Measurements from ENCODE around the gene CDKN2B.
"Not testable (repeated sequence)": the region's sequence is repeated elsewhere in the genome, so short reads cannot be mapped to it uniquely, and the experiment has no call there.

Gene CDKN2B, protein sequence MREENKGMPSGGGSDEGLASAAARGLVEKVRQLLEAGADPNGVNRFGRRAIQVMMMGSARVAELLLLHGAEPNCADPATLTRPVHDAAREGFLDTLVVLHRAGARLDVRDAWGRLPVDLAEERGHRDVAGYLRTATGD

DNA sequence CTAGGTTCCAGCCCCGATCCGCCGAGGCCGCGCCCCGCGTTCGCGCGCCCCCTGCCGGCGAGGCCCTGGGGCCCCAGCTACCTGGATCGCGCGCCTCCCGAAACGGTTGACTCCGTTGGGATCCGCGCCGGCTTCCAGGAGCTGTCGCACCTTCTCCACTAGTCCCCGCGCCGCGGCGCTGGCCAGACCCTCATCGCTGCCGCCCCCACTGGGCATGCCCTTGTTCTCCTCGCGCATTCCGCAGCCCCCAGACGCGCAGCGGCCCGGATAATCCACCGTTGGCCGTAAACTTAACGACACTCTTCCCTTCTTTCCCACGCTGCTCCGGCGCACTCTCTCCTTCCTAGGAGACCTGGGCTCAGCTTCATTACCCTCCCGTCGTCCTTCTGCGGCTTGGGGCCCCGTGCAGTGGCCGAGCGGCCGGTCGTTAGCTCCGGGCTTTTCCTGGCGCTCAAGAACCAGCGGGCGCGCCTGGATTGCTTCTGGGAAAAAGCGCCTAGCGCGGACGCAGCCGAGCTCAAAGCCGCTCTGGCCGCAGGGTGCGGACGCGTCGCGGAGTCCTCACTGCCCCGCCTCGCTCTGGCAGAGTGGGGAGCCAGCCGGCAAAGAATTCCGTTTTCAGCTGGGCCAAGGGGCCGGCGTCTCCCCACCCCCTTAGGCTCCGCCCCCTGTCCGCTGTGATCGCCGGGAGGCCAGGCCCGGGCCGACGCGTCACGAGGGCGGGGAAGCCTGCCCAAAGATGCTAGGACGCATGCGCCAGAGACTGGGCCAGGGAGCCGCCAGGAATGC lies at the start of gene CDKN2B:
TSS of gene CDKN2B (minus strand) at position 589 of the 789 bp plus-strand sequence. CDS start at position 237, 352 bp downstream.
- in situ Hi-C loops (cut with HindIII; ENCODE audit: low sequenced_read_pairs), result loop anchor here (25.0 kb wide), 1 partner anchor 197 kb away; the partner anchor contains the start of gene MTAP
- TF ChIP-seq, protein P1, sequence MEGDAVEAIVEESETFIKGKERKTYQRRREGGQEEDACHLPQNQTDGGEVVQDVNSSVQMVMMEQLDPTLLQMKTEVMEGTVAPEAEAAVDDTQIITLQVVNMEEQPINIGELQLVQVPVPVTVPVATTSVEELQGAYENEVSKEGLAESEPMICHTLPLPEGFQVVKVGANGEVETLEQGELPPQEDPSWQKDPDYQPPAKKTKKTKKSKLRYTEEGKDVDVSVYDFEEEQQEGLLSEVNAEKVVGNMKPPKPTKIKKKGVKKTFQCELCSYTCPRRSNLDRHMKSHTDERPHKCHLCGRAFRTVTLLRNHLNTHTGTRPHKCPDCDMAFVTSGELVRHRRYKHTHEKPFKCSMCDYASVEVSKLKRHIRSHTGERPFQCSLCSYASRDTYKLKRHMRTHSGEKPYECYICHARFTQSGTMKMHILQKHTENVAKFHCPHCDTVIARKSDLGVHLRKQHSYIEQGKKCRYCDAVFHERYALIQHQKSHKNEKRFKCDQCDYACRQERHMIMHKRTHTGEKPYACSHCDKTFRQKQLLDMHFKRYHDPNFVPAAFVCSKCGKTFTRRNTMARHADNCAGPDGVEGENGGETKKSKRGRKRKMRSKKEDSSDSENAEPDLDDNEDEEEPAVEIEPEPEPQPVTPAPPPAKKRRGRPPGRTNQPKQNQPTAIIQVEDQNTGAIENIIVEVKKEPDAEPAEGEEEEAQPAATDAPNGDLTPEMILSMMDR (IDR thresholded peaks at IDR 0.05; ENCODE audit: low read depth, low read length, missing control alignments), result peak; percentile 95
- H3K4me3 ChIP-seq (ENCODE audit: low read depth, low read length), result peak within 1 kb of the TSS; percentile 88
- peak; percentile 91 for DNase-seq (ENCODE audit: low read depth)

DNA sequence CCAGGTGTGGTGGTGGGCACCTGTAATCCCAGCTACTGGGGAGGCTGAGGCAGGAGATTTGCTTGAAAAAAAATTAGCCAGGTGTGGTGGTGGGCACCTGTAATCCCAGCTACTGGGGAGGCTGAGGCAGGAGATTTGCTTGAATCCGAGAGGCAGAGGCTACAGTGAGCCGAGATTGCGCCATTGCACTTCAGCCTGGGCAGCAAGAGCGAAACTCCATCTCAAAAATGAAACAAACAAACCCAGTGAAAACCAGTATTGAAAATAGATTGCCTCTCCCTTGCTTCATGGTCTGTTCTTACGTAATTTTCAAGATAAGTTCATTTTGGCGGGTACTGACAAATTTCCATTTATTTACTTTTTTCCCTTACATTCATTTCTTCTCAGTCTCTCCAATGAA lies 48.9 kb upstream of the CDKN2B start:
- in situ Hi-C loops (cut with HindIII; ENCODE audit: low sequenced_read_pairs); DNase-seq (ENCODE audit: low read depth); H3K4me3 ChIP-seq (ENCODE audit: low read depth, low read length): not testable (repeated sequence)

DNA sequence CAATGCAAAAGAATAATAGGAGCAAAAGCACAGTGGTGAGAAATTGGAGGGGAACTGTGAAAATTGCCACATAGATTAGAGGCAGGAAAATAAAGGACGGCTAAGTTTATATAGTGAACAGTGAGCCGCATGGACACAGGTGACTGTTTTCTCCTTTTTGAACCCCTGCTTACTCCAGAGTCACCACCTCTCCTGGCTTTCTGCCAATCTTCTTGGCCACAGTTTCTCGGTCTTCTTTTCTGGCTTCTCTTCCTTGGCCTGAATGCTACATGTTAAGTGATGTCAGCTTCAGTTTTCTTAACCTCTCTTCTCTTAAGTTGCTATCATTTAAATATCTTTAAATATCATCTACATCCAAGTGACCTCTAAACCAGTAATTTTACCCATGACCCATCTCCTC lies 47.3 kb upstream of the CDKN2B start:
- TF ChIP-seq, protein P1 (IDR thresholded peaks at IDR 0.05; ENCODE audit: low read depth, low read length, missing control alignments), result no peak
- in situ Hi-C loops (cut with HindIII; ENCODE audit: low sequenced_read_pairs), result no loop called here
- no peak overlapping the region for H3K4me3 ChIP-seq (ENCODE audit: low read depth, low read length)
- no peak for DNase-seq (ENCODE audit: low read depth)

DNA sequence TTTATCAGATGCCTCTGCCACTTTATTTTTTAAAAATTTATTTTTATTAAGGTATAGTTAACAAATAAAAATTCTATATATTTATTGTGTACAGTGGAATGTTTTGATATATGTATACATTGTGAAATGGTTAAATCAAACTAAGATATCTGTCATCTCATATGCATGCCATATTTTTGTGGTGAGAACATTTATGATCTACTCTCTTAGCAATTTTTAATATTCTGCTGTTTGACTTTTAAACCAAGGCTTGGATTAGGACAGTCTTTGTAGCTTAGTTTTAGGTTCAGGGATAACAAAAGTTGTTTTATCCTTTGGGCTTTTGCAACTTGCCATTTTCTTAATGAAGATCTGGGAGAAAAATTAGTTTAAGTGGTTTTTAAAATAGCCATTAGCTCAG lies 46.0 kb upstream of the CDKN2B start:
- in situ Hi-C loops (cut with HindIII; ENCODE audit: low sequenced_read_pairs), result no loop called here
- TF ChIP-seq, protein P1 (IDR thresholded peaks at IDR 0.05; ENCODE audit: low read depth, low read length, missing control alignments), result no peak
- DNase-seq (ENCODE audit: low read depth), result no peak
- no peak overlapping the region for H3K4me3 ChIP-seq (ENCODE audit: low read depth, low read length)

DNA sequence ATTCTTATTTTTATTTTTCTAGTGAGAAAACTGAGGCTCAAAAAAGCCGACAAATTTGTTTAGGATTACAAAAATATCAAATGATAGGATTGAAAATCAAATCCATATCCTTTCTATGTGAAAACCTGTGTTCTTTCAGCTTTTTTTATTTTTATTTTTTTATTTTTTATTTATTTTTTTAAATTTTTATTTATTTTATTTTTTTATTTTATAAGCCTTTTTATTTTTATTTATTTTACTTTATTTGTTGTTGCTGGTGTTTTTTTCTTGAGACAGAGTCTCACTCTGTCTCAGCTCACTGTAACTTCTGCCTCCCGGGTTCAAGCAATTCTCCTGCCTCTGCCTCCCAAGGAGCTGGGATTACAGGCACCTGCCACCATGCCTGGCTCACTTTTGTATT lies 45.4 kb upstream of the CDKN2B start:
- TF ChIP-seq, protein P1 (IDR thresholded peaks at IDR 0.05; ENCODE audit: low read depth, low read length, missing control alignments), result no peak
- in situ Hi-C loops (cut with HindIII; ENCODE audit: low sequenced_read_pairs), result no loop called here
- no peak overlapping the region for H3K4me3 ChIP-seq (ENCODE audit: low read depth, low read length)
- no peak for DNase-seq (ENCODE audit: low read depth)

DNA sequence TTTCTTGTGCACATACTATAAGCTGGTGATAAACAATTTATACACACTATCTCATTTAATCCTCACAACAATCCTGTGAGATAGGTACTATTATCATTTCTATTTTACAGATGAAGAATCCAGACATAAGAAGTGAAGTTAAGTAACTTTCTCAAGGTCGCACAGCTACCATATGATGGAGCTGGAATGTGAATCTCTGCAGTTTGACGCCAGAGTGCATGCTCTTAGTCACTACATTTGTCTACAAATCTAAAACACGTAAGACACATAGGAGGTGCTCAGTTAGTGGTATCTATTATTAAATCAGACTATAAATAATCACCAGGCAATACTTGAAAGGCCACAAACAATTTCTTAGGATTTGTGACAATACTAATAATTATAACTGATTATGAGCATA lies 45.0 kb upstream of the CDKN2B start:
- no peak overlapping the region for H3K4me3 ChIP-seq (ENCODE audit: low read depth, low read length)
- TF ChIP-seq, protein P1 (IDR thresholded peaks at IDR 0.05; ENCODE audit: low read depth, low read length, missing control alignments), result no peak
- no peak for DNase-seq (ENCODE audit: low read depth)
- in situ Hi-C loops (cut with HindIII; ENCODE audit: low sequenced_read_pairs), result no loop called here

DNA sequence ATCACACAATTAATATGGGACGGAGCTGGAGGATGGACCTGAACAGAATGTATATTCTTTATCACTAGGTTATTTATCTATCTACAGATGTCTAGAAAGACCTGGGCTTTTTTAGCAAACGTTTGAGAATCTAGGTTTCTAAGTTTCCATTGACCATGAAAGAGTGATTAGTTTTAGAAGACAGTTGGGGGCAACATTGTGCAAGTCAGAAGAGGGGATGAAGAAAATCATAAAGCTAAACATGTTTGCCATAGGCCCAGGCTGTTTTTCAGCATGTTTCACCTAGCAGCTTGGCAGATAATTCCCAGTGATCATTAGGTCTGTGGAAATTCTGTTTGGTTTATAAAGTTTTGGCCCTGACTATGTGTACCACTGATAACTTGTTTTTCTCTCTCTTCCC lies 44.1 kb upstream of the CDKN2B start:
- in situ Hi-C loops (cut with HindIII; ENCODE audit: low sequenced_read_pairs), result no loop called here

More for the DNA sequence above, 44.1 kb upstream of the CDKN2B start:
- DNase-seq (ENCODE audit: low read depth), result no peak
- TF ChIP-seq, protein P1 (IDR thresholded peaks at IDR 0.05; ENCODE audit: low read depth, low read length, missing control alignments), result no peak
- no peak overlapping the region for H3K4me3 ChIP-seq (ENCODE audit: low read depth, low read length)

Data from astrocyte of the cerebellum (primary cell).